ENCODE data around the gene AHNAK2.
"Not testable (repeated sequence)": the region's sequence is repeated elsewhere in the genome, so short reads cannot be mapped to it uniquely, and the experiment has no call there.

The AHNAK2 gene

DNA sequence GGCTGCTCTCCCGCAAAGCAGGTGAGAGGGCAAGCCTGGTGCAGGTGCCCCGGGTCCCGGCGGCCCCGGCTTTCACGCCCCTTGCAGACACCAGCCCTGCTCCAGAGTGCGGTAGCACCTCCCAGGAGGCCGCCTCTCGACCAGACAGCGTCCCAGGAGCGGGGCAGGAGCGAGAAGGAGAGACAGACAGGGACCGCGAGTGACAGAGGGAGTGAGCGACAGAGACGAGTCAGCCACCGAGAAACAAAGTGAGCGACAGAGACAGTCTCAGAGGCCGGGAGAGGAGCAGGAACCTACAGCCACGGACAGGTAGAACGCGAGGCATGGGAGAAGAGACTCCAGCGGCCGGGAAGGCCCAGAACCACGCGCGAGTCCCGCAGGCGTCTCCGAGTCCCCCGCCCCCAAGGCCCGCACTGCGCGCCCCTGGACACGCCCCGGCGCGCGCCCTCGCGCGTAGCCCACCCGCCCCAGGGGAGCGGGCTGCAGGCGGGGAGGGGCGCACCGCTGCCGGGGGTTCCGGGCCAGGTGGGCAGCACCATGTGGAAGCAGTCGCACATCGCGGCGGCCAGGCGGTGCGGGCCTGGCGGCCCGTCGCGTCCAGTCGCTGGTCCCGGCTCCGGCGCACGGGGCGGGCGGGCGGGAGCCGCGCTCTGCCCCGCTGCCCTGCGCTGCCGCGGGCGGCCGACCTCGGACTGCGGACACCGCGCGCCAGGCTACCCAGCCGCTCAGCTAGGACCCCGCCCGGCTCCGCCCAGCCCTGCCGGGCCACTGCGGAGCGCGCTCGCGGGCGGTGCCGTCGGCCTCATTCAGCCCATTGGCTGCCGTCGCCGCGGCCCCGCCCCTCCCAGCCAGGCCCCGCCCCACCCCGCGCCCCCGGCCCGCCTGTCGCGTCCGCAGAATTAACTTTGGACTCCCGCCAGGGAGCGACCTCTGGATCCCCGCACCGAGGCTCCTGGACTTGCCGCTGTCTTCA, at the start of gene AHNAK2:
Gene AHNAK2 (minus strand): TSS at position 694 of the 973 bp plus-strand sequence. CDS start 137 bp downstream, at position 557.
- DNase-seq (ENCODE audit: low read depth): no peak
- TF ChIP-seq, protein P1, sequence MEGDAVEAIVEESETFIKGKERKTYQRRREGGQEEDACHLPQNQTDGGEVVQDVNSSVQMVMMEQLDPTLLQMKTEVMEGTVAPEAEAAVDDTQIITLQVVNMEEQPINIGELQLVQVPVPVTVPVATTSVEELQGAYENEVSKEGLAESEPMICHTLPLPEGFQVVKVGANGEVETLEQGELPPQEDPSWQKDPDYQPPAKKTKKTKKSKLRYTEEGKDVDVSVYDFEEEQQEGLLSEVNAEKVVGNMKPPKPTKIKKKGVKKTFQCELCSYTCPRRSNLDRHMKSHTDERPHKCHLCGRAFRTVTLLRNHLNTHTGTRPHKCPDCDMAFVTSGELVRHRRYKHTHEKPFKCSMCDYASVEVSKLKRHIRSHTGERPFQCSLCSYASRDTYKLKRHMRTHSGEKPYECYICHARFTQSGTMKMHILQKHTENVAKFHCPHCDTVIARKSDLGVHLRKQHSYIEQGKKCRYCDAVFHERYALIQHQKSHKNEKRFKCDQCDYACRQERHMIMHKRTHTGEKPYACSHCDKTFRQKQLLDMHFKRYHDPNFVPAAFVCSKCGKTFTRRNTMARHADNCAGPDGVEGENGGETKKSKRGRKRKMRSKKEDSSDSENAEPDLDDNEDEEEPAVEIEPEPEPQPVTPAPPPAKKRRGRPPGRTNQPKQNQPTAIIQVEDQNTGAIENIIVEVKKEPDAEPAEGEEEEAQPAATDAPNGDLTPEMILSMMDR (IDR thresholded peaks at IDR 0.05; ENCODE audit: insufficient read depth, low read depth, low read length, missing control alignments): no peak

DNA sequence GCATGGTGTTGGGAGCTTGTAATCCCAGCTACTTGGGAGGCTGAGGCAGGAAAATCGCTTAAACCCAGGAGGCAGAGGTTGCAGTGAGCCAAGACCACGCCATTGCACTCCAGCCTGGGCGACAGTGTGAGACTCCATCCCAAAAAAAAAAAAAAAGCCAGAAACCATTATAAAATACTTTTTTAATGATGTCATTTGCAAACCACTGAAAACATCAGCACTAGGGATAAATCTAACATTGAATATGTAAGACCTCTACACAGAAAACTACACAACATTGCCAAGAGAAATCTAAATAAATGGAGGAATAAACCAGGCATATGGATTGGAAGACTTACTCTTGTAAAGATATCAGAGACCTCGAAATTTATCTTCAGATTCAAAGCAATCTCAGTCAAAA, 49.5 kb upstream of the AHNAK2 start:
- not testable (repeated sequence) for H3K4me3 ChIP-seq (ENCODE audit: low read depth, low read length); DNase-seq (ENCODE audit: low read depth)

More for the DNA sequence above, at the start of gene AHNAK2:
- no peak within 1 kb of the TSS for H3K4me3 ChIP-seq (ENCODE audit: low read depth, low read length)

DNA sequence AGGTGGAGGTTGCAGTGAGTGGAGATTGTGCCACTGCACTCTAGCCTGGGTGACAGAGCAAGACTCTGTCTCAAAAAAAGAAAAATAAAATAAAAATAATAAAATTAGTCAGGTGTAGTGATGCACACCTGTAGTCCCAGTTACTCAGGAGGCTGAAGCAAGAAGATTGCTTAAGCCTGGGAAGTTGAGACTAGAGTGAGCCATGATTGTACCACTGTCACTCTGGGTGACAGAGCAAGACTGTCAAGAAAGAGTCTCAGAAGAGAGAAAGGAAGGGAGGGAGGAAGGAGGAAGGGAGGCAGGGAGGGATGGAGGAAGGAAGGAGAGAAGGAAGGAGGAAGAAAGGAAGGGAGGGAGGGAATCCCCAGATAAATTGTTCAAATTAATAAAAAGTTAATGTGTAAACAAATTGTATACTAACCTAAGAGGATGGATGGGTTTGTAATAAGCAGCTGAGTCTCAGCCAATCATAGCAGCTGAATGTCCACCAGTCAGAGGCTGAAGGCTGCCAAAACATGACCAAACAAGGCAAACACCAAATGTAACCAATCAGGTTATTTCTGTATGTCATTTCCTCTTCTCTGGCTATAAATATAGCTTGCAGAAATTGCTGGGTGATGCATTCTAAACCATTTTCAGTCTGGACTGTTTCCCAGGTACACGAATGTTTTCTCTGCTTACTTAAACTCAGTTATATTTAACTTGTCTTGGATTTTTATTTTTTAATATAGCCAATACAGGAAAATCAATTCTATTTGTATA, 48.8 kb upstream of the AHNAK2 start:
- DNase-seq (ENCODE audit: low read depth): peak; percentile 80
- no peak overlapping the region for H3K4me3 ChIP-seq (ENCODE audit: low read depth, low read length)
- TF ChIP-seq, protein P1 (IDR thresholded peaks at IDR 0.05; ENCODE audit: insufficient read depth, low read depth, low read length, missing control alignments): no peak

DNA sequence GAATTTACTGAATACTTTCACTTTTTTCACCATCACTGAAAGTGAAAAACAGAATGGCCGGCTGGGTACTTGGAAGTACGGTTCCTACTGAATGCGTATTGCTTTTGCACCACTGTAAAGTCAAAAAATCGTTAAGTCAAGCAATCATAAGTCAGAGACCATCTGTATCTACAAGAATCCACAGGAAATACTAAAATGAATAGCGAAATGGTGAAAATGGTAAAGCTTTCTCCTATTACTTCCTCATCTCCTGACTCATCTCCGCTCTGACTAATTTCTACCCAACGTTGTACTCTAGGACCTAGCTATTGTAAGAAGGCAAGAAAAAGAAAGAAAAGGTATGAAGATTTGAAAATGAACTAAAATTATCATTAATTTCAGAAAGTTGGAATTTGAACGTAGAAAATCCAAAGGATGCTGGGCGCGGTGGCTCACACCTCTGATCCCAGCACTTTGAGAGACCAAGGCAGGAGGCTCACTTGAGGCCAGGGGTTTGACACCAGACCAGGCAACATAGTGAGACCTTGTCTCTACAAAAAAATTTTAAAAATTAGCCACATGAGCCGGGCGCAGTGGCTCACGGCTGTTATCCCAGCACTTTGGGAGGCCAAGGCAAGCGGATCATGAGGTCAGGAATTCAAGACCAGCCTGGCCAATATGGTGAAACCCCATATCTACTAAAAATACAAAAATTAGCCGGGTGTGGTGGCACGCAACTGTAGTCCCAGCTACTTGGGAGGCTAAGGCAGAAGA, 48.0 kb upstream of the AHNAK2 start:
- peak; percentile 90 for DNase-seq (ENCODE audit: low read depth)
- H3K4me3 ChIP-seq (ENCODE audit: low read depth, low read length): peak overlapping the region; percentile 15
- TF ChIP-seq, protein P1 (IDR thresholded peaks at IDR 0.05; ENCODE audit: insufficient read depth, low read depth, low read length, missing control alignments): no peak

DNA sequence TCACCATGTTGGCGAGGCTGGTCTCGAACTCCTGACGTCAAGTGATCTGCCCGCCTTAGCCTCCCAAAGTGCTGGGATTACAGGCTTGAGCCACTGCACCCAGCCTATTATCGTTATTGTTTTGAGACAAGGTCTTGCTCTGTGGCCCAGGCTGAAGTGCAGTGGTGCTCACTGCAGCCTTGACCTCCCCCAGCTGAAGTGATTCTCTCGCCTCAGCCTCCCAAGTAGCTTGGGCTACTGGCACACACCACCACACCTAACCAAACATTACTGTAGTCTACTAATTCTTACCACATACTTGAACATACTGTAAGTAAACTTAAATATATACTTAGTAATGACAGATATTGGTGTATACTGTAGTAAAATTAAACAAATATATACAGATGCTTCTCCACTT, 47.3 kb upstream of the AHNAK2 start:
- TF ChIP-seq, protein P1 (IDR thresholded peaks at IDR 0.05; ENCODE audit: insufficient read depth, low read depth, low read length, missing control alignments): no peak
- peak overlapping the region; percentile 15; the same call in 1 of the 2 replicates for H3K4me3 ChIP-seq (ENCODE audit: low read depth, low read length)
- DNase-seq (ENCODE audit: low read depth): no peak

DNA sequence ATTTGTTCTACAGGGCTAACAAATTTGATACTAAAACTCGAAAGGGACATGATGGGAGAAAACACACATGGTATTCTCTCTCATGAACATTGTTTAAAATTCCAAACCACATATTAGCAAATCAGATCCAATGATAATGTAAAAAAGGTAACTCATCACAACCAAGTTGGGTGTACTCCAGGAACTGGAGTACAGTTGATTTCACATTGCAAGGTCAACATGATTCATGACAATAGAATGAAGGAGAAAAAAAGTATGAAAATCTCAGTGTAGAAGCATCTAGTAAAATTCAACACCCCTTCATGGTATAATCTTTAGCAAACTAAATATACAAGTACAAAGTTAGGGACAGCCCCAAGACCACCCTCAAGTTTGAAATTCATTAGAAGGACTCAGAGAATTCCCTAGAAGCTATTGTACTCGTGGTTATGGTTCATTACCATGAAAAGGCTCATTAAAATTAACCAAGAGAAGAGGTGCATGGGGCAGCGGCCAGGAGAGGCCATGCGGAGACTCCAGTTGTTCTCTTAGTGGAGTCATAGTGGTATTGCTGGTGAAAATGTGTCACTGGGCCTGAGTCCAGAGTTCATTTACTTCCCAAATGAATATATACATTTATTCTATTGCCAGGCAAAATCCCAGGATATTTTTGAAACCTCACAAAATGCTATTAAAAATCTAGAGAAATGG, 45.8 kb upstream of the AHNAK2 start:
- TF ChIP-seq, protein P1 (IDR thresholded peaks at IDR 0.05; ENCODE audit: insufficient read depth, low read depth, low read length, missing control alignments): no peak
- no peak for DNase-seq (ENCODE audit: low read depth)
- peak overlapping the region; percentile 27 for H3K4me3 ChIP-seq (ENCODE audit: low read depth, low read length)

Measured in GM12865 (cell line).